Spleen (tissue), 7 donors: Measurements from ENCODE around the gene TSPYL6.

Experiments used
- CTCF ChIP-seq, 11 experiments: fragments of 200-600 bp in 7 of 11; fragments of 450-650 bp in 4 of 11; sonication (generic) in 4 of 11; IDR thresholded peaks in 8 of 11; conservative IDR thresholded peaks in 3 of 11; 1 replicate in 7 of 11; 2 replicates in 4 of 11; pipeline versions ENCODE4 v1.4.0 to v1.8.0; 2016 to 2021; ENCODE audit warnings: antibody characterized with exemption in 11 of 11, inconsistent platforms in 4 of 11, mild to moderate bottlenecking in 1 of 11
- POLR2A ChIP-seq, 3 donors: fragments of 450-650 bp; IDR thresholded peaks; one replicate each; pipeline ENCODE4 v1.5.1; 2017; ENCODE audit warnings: antibody characterized with exemption in 3 of 3, mild to moderate bottlenecking in 1 of 3
- donor health status: DM: no; HTN: no; CAD: no; lungs with moderate emphysema.
- donor health status: DM: no; HTN: no; CAD: no.
- donor health status: DM: no; HTN: no; CAD: no.

DNA sequence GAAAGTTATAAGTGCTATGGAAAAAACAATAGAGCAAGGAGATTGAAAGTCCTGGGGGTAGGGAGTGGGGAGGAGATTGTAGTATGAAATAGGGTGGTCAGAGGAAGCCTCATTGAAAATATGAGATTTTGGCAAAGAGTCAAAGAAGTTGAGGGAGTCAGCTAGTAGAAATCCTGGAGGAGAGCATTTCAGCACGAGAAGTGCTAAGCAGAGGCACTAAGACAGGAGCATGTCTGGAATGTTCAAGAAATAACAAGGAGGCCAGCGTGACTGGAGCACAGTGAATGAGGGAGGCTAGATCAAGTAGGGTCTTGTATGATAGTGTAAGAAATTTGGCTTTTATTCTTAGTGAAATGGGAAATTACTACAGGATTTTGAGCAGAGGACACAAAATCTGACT, 2.1 kb upstream of the TSPYL6 start:
- no peak for TF ChIP-seq POLR2A (IDR thresholded peaks at IDR 0.05)
- TF ChIP-seq CTCF (IDR thresholded peaks at IDR 0.05 in 8 of 11, conservative IDR thresholded peaks at IDR 0.05 in 3 of 11) = no peak
